ENCODE measurements around the gene ZNF316.

DNA sequence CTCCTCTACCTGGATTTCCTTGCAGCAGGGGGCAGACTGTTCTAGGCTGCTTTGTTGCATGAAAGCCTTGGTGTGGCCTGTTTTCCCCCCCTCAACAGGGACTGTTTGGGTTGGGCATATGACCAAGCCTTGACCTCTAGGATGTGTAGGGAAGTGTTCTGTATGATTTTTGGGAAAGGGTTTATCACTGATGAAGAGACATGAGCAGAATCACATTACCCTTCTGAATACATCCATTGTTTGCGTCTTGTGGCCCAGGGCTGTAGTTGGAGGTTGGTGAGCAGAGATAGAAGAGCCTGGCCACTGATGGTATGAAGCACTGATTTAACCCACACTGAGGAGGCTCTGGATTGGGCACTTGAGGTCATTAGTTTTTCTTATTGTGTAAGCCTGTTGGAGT, 43.0 kb downstream of the ZNF316 start:
- TF ChIP-seq EZH2phosphoT487 (IDR thresholded peaks at IDR 0.05; ENCODE audit: borderline replicate concordance, low read depth, low read length): no peak
- TF ChIP-seq, protein P1, sequence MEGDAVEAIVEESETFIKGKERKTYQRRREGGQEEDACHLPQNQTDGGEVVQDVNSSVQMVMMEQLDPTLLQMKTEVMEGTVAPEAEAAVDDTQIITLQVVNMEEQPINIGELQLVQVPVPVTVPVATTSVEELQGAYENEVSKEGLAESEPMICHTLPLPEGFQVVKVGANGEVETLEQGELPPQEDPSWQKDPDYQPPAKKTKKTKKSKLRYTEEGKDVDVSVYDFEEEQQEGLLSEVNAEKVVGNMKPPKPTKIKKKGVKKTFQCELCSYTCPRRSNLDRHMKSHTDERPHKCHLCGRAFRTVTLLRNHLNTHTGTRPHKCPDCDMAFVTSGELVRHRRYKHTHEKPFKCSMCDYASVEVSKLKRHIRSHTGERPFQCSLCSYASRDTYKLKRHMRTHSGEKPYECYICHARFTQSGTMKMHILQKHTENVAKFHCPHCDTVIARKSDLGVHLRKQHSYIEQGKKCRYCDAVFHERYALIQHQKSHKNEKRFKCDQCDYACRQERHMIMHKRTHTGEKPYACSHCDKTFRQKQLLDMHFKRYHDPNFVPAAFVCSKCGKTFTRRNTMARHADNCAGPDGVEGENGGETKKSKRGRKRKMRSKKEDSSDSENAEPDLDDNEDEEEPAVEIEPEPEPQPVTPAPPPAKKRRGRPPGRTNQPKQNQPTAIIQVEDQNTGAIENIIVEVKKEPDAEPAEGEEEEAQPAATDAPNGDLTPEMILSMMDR (conservative IDR thresholded peaks at IDR 0.05; ENCODE audit: low read length): no peak
